HG03108 (cell line): ENCODE measurements around the gene MYCBP.
A peak's percentile ranks its signal among the peaks of the same experiment; 100 is the strongest.

ENCODE experiments used
- ATAC-seq: cut with Tn5 transposase; IDR thresholded peaks from one replicate; pipeline ENCODE4 v1.9.1; 2021; ENCODE audit warnings: moderate library complexity; ENCODE audit not compliant: unreplicated experiment

MYCBP gene

DNA sequence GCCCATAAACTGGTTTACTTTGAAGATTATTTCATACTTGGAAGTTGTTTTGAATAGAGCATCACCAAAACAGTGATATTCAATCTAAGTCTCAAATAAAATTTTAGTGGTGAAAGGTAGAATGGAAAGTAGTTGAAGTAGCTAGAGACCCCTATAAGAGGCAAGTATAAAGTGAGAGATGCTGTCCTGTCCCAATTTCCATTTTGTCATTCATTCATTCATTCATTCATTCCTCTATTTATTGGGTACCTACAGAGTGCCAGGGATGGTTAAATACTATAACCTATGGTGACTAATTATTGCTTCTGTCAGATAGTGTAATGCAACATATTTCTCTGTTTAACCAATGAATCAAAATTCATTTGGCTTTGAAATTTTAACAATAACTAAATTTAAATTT, 46.3 kb downstream of the MYCBP start:
- no peak for ATAC-seq

- ATAC-seq, result no peak
Measured at GRCh38 chr1:38826262-38826661, 46.9 kb downstream of the MYCBP start.

DNA sequence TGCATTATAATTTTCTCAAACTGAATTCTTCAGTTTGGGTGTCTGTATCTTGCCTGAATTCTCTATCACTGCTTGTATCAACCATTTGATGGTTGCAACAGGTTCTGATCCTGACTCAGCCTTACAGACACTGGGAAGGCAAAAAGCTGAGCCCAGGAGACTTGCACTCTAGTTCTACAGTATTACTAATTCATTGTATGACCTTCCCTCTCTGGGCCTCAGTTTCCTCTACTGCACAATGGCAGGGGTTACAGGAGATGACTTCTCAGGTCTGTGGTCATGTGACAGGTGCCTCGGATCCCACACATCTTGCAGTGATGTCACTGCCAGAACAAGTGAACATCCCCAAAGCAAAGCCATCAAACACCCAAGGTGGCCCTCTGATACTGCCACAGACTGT, 52.3 kb downstream of the MYCBP start:
- ATAC-seq, result no peak

GRCh38 chr1:38819516-38819915, 53.6 kb downstream of the MYCBP start:
- ATAC-seq, result no peak

GRCh38 chr1:38819040-38819439, 54.1 kb downstream of the MYCBP start:
- no peak for ATAC-seq

DNA sequence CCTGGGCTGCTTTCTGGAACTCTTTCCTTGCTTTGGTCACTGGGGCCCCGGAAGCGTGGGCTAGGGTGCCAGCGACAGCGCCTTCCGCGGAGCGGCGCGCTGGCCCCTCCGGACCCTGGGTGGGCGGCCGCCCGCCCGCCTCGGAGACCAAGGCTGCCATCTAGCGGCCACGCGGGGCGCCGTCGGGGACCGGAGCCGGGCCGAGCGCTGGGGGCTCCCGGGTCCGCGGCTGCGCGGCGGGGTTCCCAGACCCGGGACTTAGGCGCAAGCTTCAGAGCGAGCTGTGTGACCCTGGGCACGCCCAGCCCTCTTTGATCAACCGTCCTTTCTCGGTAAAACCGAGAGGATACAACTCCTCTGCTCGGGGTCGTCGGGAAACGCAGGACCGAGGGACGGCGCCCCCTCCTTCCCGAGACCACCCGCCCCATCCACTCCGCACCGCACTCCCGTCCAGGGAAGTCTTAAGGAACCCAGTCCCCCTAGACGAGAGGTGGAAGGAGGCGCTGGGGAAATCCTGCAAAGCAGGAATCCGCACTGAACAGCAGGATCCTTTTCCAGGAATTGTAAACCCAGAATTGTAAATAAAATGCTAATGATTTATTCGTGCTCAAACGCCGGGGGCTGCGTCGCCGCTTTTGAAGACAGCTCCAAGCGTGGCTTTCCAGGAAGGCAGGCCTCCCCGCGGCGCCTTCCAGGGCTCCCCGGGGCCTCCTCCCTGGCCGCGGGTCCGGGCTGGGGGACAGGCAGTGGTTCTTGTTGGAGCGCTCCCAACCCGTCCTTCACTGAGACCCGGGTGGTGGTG, 54.8 kb downstream of the MYCBP start:
- no peak for ATAC-seq

- ATAC-seq, result no peak
Measured at GRCh38 chr1:38817267-38818174, 55.6 kb downstream of the MYCBP start.

DNA sequence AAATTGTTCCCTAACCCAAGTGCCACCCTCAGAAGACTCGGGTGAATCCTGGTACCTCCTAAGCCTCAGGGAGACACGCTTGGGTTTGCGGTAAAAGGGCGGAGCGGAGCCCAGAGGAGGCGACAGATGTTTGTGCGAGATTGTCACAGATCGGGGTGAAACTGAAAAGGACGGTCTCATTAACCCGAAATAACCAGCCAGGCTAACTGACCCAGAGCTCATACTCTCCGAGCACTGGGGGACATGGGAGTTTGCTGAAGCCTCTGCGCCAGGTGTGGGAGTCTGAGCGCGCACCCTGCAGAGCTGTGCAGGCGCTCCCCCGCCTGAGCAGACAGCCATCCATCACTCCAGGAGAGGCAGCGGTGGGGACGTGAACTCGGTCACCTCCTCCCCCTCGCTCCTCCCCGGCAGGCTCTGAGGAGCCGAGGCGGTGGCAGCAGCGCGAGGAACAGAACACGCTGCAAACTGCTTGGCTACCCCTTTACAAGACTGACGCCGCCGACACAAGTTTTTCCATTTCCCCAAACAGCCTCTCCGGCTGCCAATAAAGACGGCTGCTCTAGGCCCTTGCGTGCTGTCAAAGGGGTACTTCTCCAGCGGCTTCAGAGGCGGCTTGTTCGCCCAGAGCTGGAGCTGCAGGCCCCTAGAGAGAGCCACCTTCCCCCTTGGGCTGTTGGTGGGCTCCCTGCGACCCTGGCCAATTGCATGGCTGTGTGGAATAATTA, 57.1 kb downstream of the MYCBP start:
- ATAC-seq, result peak; percentile 93

- ATAC-seq, result no peak
Measured at GRCh38 chr1:38814984-38815464, 58.1 kb downstream of the MYCBP start.

DNA sequence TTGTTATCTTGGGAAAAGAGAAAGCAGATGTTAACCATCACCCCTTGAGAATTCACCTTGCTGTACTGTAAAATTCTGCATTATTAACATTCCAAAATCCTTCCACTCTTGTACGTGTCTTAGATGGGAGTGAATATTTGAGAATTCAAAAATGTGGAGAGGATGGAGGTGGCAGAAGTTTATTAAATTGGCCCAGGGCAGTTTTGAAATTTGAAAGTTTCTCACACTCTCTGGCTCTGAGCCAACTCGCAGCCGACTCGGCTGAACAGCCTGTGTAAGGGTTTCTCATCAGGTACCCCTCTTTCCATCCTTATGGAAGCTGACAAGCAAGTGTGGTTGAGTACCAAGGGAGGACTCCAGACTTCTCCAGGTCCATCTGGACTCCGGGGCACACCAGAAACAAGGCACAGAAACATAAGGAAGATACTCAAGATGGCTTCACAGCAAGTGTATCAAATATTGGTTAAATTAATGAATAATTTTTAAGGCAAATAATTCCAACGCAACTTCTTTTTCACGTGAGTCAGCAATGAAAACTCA, 58.6 kb downstream of the MYCBP start:
- no peak for ATAC-seq

DNA sequence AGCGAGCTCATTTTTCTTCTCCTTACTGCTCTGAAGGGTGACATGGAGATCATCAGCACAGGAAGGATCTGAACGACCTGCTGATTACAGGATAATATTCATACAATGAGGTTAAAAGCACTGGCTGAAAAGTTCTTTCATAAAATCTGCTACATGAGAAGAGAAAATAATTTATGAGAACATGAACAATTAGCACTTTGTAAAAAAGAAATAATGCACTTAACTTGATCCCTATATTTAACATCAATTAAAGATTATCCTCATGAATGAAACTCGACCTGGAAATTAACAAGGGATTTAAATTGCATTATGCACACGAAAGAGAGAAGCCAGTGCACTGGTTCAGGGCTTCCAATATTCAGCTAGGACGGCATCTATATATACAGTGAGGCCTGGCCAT, 60.2 kb downstream of the MYCBP start:
- ATAC-seq, result no peak
